ENCODE data around the gene APOBEC3F.

DNA sequence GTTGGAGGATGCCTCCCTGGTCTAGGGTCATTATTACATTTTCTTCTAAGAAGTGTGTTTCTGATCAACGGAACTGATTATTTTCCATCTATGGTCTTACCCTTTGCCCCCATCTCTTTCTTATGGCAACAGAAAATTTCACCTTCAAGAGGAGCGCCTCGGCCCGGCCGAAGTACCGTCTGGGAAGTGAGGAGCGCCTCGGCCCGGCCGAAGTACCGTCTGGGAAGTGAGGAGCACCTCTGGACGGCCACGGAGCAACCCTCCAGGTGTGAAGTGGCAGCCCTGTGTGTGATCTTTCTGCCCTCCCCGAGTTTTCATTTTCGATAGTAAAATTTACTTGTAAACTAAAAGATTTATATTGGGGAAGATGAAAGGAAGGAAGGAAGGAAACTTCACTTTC lies 29.7 kb upstream of the APOBEC3F start:
- TF ChIP-seq POLR2A (IDR thresholded peaks at IDR 0.05; ENCODE audit: low read length) (no peak), GATA1 (IDR thresholded peaks at IDR 0.05; ENCODE audit: low read depth, low read length) (no peak)

All from erythroblast (primary cell).